Umbilical cord (tissue), 1 donor: Measurements from ENCODE around the gene HOMER1. TPM values are rescaled to one million over a fixed set of nuclear protein-coding genes. Genes with fewer than 3 reads are reported as not detected.

ENCODE experiments used
- total RNA-seq: library from RNA; depleted of rRNA; stranded (reverse); fragments of >200 nt; gene quantifications from one replicate; pipeline ENCODE4 v1.2.3, GENCODE V29; 2014; ENCODE audit warnings: low replicate concordance; ENCODE audit not compliant: insufficient read depth

The HOMER1 gene
- total RNA-seq, 1 donor from 2014 or later, result 13.2 TPM

Other genes with a start within 250 kb of the HOMER1 start
- 58.3 TPM for gene TENT2, start 98.3 kb upstream of the HOMER1 start, total RNA-seq
- gene CMYA5, start 175.7 kb upstream of the HOMER1 start, total RNA-seq, result 9.9 TPM